ENCODE results near the gene GALNT9.

Gene GALNT9

DNA sequence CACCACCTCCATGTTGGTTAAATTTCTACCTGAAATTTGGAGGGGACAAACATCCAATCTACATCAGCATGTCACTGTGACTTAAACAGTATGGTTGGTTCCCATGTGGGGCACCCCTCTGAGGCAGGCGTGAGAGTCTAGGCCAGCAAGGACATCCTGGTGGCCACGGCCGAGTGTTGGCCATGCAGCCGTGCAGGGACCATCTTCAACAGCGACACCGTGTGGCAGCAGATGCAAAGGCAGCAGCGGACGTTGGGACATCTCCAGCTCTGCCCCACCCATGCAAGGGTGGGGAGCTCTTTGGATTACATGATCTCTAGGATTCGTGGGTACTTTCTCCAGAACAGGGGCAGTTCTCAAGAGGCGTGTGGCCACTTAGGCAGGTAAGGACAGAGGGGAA lies 135.3 kb downstream of the GALNT9 start:
- no peak for ATAC-seq
- TF ChIP-seq ZNF70 (CRISPR knock-in tag; IDR thresholded peaks at IDR 0.05) (no peak), ARNTL (CRISPR knock-in tag; IDR thresholded peaks at IDR 0.05; ENCODE audit: borderline replicate concordance, low read depth) (no peak), CSDC2 (CRISPR knock-in tag; IDR thresholded peaks at IDR 0.05) (no peak), ZC3H10 (CRISPR knock-in tag; IDR thresholded peaks at IDR 0.05) (no peak)

DNA sequence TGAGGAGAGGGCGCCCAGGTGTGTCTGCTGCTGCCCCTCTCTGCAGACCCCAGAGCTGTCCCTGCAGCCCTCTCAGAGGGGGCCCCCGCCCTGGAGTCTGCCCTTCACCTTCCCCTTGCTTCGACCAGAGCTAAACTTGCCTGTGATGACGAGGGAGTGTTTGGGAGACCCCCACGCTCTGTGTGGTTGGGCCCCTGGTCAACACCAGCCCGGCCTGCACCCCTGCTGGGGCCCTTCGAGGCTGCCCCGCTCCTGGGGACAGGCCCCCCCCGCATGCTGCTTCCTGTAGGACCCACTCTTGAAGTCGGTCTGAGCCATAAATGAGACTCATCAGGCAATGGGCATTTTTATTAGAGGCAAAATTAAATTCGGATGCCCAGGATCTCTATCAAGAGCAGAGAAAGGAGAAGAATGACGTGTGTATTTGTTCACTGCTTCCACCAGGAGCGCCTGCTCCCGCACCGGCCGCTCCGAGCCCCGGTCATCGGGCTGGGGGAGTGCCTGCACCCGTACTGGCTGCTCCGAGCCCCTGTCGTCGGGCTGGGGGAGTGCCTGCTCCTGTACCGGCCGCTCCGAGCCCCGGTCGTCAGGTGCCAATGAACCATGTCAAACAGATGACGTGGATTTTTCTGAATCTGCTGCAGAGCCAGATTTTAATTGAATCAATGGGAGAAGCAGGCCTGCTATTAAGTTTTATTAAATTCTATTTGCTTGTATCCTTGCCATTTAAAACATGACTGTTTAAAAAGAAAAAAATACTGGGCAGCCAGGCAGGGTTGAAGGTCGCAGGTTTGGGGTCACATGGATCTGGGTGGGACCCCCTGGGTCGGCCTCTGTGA lies 137.5 kb downstream of the GALNT9 start:
- ATAC-seq: peak; percentile 7; the same call in 1 of the 3 replicates

DNA sequence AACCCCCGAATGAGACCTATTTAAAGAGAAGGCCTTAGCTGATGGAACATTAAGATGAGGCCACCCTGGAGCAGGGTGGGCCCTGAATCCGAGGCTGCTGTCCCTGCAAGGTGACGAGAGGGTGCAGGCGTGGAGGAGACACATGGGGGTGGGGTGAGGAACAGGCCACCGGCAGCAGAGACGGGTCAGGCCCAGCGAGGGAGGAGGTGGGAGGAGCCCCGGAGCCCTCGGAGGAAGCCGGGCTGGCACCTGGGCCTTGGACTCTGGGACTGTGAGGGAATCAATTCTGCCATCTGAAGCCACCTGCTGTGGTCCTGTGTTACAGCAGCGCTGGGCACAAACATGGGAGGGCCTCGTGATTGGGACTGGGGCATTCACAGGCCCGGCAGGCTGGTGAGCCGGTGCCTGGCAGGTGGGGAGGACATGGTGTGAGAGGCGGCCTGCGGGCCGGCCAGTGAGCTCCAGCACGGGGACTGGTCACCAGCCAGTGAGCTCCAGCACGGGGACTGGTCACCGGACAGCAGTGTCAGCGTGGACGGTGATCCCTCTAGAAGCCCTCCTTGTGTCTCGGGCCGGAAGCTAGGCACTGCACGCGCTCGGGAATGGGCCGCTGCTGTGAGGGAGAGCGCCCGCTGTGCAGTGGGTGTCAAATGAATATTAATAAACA lies 138.4 kb downstream of the GALNT9 start:
- no peak for TF ChIP-seq SNAI2 (CRISPR knock-in tag; IDR thresholded peaks at IDR 0.05)
- TF ChIP-seq, protein P1, sequence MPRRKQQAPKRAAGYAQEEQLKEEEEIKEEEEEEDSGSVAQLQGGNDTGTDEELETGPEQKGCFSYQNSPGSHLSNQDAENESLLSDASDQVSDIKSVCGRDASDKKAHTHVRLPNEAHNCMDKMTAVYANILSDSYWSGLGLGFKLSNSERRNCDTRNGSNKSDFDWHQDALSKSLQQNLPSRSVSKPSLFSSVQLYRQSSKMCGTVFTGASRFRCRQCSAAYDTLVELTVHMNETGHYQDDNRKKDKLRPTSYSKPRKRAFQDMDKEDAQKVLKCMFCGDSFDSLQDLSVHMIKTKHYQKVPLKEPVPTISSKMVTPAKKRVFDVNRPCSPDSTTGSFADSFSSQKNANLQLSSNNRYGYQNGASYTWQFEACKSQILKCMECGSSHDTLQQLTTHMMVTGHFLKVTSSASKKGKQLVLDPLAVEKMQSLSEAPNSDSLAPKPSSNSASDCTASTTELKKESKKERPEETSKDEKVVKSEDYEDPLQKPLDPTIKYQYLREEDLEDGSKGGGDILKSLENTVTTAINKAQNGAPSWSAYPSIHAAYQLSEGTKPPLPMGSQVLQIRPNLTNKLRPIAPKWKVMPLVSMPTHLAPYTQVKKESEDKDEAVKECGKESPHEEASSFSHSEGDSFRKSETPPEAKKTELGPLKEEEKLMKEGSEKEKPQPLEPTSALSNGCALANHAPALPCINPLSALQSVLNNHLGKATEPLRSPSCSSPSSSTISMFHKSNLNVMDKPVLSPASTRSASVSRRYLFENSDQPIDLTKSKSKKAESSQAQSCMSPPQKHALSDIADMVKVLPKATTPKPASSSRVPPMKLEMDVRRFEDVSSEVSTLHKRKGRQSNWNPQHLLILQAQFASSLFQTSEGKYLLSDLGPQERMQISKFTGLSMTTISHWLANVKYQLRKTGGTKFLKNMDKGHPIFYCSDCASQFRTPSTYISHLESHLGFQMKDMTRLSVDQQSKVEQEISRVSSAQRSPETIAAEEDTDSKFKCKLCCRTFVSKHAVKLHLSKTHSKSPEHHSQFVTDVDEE (CRISPR knock-in tag; IDR thresholded peaks at IDR 0.05): no peak
- TF ChIP-seq OSR1 (CRISPR knock-in tag; IDR thresholded peaks at IDR 0.05): no peak
- TF ChIP-seq ZFP30 (CRISPR knock-in tag; IDR thresholded peaks at IDR 0.05): no peak
- no peak for TF ChIP-seq BACH2 (CRISPR knock-in tag; IDR thresholded peaks at IDR 0.05; ENCODE audit: borderline replicate concordance)
- TF ChIP-seq CSDC2 (CRISPR knock-in tag; IDR thresholded peaks at IDR 0.05): no peak
- no peak for ATAC-seq

More for the DNA sequence above, 137.5 kb downstream of the GALNT9 start:
- peak; percentile 52; the same call in 1 of the 2 replicates for TF ChIP-seq TCF4 (CRISPR knock-in tag; IDR thresholded peaks at IDR 0.05; ENCODE audit: borderline replicate concordance)
- no peak for TF ChIP-seq SNAI2 (CRISPR knock-in tag; IDR thresholded peaks at IDR 0.05)

DNA sequence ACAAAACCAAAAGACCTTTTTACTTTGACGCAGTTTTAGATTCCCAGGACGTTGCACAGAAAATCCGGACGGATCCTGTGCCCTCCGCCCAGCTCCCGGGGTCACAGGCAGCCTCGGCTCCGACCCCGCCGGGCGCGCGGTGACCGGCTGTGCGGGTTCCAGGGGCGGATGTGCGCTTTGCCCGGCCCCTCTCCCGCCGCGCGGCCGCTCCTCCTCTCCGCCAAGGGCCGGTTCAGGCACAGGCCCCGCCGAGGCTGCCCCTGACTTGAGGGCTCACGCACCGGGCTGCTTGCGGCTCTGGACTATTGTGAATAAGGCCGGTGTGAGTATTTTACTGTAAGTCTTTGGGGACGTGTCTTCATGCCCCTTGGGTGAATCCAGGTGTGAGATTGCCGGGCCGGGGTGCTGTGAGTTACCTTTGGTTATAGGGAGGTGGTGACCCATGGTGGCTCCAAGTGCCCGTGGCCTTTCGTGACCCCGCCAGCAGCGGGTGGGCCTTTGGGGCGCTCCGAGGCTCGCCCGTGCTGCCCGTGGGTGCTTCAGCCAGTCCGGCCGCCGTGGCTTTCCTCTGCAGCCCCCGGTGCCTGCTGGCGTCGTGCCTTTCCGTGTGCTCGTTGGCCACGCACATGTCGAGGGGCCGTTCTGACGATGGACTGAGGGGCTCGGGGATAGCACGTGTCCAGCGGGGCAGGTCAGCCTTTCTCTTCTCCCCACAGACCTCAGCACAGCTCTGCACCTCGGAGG lies 139.2 kb downstream of the GALNT9 start:
- TF ChIP-seq, protein P2, sequence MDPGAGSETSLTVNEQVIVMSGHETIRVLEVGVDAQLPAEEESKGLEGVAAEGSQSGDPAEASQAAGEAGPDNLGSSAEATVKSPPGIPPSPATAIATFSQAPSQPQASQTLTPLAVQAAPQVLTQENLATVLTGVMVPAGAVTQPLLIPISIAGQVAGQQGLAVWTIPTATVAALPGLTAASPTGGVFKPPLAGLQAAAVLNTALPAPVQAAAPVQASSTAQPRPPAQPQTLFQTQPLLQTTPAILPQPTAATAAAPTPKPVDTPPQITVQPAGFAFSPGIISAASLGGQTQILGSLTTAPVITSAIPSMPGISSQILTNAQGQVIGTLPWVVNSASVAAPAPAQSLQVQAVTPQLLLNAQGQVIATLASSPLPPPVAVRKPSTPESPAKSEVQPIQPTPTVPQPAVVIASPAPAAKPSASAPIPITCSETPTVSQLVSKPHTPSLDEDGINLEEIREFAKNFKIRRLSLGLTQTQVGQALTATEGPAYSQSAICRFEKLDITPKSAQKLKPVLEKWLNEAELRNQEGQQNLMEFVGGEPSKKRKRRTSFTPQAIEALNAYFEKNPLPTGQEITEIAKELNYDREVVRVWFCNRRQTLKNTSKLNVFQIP (CRISPR knock-in tag; IDR thresholded peaks at IDR 0.05; ENCODE audit: borderline replicate concordance, low read depth): no peak
- TF ChIP-seq ESRRG (CRISPR knock-in tag; IDR thresholded peaks at IDR 0.05): no peak
- no peak for TF ChIP-seq PPARA (CRISPR knock-in tag; IDR thresholded peaks at IDR 0.05; ENCODE audit: borderline replicate concordance)
- no peak for TF ChIP-seq OSR1 (CRISPR knock-in tag; IDR thresholded peaks at IDR 0.05)
- no peak for TF ChIP-seq ZNF8 (CRISPR knock-in tag; IDR thresholded peaks at IDR 0.05)
- no peak for TF ChIP-seq ZNF565 (CRISPR knock-in tag; conservative IDR thresholded peaks at IDR 0.05; ENCODE audit: low read depth)
- no peak; the same call in 2 of the 3 replicates for ATAC-seq

DNA sequence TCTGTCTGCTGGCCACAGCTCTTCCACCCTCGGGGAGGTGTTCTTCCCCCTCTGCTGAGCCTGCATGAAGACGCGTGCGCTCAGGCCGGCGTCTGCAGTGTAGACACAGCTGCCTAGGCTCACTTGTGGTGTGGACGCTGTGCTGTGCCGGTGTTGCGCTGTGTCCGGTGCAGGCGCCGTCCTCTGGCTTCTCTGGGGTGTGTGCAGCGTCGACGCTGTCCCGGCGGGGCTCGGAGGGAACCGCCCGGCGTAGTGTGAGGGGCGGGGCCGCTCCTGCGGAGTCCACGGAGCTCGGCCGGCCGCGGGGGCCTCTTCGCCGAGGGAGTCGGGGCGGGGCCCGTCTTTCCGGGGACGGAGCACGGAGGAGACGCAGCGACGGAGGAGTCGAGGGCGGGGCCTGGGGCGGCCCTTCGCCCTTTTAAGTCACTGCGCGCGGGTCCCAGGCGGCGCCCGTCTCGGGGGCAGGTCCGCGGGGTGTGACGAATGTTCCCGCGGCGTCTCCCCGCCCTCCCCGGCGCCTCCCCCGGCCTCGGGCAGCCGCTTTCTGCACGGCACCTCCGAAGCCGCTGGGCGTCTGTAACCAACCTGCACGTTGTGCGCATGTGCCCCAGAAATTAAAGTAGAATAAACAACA lies 139.9 kb downstream of the GALNT9 start:
- TF ChIP-seq ZC3H10 (CRISPR knock-in tag; IDR thresholded peaks at IDR 0.05): no peak
- TF ChIP-seq ARNTL (CRISPR knock-in tag; IDR thresholded peaks at IDR 0.05; ENCODE audit: borderline replicate concordance, low read depth): no peak
- TF ChIP-seq SNAI2 (CRISPR knock-in tag; IDR thresholded peaks at IDR 0.05): no peak
- no peak for TF ChIP-seq TCF4 (CRISPR knock-in tag; IDR thresholded peaks at IDR 0.05; ENCODE audit: borderline replicate concordance)
- TF ChIP-seq ZFP3 (CRISPR knock-in tag; IDR thresholded peaks at IDR 0.05): no peak
- no peak for TF ChIP-seq CSDC2 (CRISPR knock-in tag; IDR thresholded peaks at IDR 0.05)
- no peak for TF ChIP-seq ZNF8 (CRISPR knock-in tag; IDR thresholded peaks at IDR 0.05)
- TF ChIP-seq, protein P1 (CRISPR knock-in tag; IDR thresholded peaks at IDR 0.05): no peak
- no peak for TF ChIP-seq ESRRG (CRISPR knock-in tag; IDR thresholded peaks at IDR 0.05)
- peak; percentile 63 for ATAC-seq
